ENCODE measurements around the gene NCOR1. TPM values are rescaled to one million over a fixed set of nuclear protein-coding genes. Genes with fewer than 3 reads are reported as not detected.
"Not testable (repeated sequence)": the region's sequence is repeated elsewhere in the genome, so short reads cannot be mapped to it uniquely, and the experiment has no call there.

NCOR1 gene
- total RNA-seq, 1 donor from 2014 or later: 60.7 TPM

- ATAC-seq; intact Hi-C loops (cut with DNase I); DNase-seq (ENCODE audit: missing footprints): not testable (repeated sequence)
Measured at GRCh38 chr17:16115077-16115698, 100.1 kb downstream of the NCOR1 start.

DNA sequence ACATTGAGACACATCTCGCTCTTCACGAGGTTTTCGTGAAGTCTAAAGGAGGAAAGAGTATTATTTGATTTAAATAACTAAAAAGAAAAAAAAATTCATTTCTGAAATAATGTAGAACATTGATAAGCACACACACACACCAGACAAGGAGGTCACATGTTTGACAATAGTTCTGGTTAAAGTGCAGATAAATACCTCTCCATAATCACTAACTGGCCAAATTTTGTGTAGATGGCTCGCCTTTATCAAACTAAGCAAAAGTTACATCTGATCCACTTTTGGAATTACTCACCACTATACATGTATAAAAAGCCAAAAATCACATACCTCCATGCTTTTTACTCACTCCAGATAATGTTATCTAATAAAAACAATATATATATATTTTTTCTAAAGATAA lies 106.5 kb downstream of the NCOR1 start:
- intact Hi-C loops (cut with DNase I): no loop called here
- DNase-seq (ENCODE audit: missing footprints): no peak
- ATAC-seq: no peak

DNA sequence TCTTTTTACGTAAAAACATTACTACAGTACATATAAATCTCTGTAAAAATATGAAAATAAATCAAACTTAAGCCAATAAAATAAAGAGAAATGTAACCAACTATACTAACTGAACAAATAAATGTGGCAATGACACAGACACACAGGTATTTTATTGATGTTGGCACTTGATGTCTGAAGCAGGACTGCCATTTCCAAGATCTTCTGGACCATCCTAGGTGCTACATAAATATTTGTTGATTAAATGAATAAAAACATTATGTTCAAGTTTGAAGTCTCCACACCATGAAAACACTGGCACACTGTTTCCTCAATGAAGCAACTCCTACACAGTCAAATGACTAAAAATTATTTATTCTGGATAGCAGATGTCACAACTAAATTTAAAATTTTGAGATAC lies 106.9 kb downstream of the NCOR1 start:
- no peak for DNase-seq (ENCODE audit: missing footprints)
- no peak for ATAC-seq
- intact Hi-C loops (cut with DNase I): no loop called here

GRCh38 chr17:16107165-16107770 lies 108.1 kb downstream of the NCOR1 start:
- DNase-seq (ENCODE audit: missing footprints) (no peak), ATAC-seq (no peak)
- intact Hi-C loops (cut with DNase I): no loop called here

DNA sequence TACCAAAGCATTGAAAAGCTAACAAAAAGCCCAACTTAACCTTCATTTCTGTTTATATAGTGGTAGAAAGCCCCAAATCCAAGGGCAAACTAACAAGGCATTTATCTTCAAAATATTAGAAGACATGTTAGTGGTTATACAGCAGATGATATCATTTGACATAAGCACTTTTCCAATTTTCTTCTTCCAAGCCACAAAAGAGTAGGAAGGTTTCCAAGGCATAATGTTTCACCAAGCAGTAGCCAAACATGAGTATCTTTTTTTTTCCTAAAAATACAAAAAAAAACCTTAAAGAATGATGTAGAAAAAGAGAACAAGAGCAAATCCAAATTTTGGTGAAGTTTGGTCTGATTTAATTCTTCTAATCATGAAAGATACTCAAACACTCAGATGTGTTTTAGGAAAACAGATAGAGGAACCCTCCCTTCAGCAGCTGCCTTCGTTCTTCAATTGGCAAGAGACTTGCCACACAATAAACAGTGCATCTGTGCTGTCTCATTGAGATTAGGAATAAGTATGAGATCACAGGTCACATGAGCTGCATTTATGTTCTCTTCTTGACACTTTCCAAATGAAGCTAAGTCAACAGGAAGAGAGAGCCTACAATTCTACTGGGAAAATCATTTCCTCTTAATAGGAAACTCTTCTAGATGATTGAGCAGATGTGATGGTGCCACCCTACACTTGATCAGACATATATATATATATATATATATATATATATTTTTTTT lies 109.0 kb downstream of the NCOR1 start:
- no peak for DNase-seq (ENCODE audit: missing footprints)
- peak; percentile 62 for ATAC-seq
- intact Hi-C loops (cut with DNase I): no loop called here

DNA sequence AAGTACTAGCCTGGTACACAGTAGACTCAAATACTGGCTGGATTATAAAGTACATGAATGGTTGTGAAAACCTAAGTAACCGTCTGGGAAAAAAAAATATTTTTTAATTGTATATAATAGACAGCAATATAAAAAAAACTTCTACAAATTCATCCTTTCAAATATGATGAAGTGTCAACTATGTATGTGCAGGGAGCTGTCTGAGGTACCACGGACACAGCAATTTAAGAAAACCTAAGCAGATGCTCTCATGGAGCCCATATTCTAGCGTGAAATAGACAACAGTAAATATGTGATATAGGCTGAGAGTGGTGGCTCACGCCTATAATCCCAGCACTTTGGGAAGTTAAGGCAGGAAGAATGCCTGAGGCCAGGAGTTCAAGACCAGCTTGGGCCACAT lies 111.1 kb downstream of the NCOR1 start:
- ATAC-seq (no peak), DNase-seq (ENCODE audit: missing footprints) (no peak)
- intact Hi-C loops (cut with DNase I): no loop called here

- DNase-seq (ENCODE audit: missing footprints): no peak
- no peak for ATAC-seq
- intact Hi-C loops (cut with DNase I): no loop called here
Measured at GRCh38 chr17:16101440-16101839, 113.9 kb downstream of the NCOR1 start.

DNA sequence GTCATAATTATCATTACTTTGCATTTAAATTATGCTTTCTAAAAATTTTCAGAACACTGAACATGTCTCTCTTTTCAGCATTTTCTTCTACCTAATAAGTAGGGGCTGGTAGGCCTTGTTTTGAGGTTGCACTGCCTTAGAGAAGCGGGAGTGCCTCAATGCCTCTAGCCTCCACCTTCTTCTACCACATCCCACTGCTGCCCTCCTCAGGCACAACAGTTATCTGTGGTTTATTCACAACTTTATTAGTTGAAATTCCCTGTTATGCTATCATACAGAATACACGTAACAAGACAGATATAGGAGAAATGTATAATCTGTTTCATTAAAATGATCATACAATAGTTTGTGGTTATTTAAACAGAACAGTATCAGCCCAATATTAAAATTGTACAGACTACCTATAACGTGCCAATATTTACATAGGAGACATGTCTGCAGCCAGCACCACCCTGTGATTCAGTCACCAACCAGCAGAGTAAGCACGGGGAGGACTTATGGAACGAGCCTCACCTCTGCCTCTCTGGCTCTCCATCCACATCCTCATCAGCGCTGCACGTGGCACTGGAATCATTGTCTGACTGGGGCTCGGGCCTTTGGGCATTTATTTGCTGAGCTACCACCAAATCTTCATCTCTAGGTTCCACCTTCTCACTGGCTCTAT lies 114.5 kb downstream of the NCOR1 start:
- no peak for ATAC-seq
- intact Hi-C loops (cut with DNase I): no loop called here

DNA sequence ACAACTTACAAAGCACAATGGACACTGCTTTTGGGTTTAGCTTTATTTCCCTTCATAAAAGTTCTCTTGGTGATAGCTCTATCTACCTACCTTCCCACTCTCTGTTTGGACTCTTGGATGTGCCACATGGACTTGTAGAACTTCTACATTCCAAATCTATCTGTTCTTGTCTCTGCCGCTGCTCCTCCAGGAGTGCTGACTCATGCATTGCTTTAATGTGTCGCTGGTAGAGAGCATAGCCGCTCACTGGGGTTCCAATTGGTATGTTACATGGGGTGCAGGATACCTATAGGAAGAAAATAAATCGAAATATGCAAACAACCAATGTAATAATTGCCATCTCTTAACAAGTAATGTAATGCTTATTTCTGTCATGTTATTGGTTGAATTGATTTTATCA lies 123.6 kb downstream of the NCOR1 start:
- no peak for ATAC-seq
- no peak for DNase-seq (ENCODE audit: missing footprints)
- intact Hi-C loops (cut with DNase I): no loop called here

More for the DNA sequence above, 114.5 kb downstream of the NCOR1 start:
- no peak for DNase-seq (ENCODE audit: missing footprints)

DNA sequence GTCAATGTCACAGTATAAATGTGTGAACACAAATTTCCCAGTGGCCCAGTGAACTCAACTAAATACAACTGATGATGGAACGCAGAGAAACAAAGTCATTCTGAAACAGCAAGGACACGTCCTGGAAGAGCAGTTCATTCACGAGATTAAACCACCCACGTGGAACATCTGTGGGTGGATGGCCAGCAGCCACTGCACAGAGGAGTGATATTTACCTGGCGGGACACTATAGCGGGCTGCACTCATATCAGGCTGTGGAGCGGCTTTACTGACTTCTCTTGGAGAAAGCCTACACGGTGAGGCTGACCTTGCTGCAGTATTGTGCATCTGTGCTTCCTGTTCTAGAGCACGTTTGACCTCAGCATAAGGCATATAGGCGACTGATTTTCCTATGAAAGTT lies 128.4 kb downstream of the NCOR1 start:
- intact Hi-C loops (cut with DNase I): no loop called here
- DNase-seq (ENCODE audit: missing footprints): no peak
- ATAC-seq: no peak

- ATAC-seq: no peak
- intact Hi-C loops (cut with DNase I): no loop called here
Measured at GRCh38 chr17:16085066-16085699, 130.2 kb downstream of the NCOR1 start.

DNA sequence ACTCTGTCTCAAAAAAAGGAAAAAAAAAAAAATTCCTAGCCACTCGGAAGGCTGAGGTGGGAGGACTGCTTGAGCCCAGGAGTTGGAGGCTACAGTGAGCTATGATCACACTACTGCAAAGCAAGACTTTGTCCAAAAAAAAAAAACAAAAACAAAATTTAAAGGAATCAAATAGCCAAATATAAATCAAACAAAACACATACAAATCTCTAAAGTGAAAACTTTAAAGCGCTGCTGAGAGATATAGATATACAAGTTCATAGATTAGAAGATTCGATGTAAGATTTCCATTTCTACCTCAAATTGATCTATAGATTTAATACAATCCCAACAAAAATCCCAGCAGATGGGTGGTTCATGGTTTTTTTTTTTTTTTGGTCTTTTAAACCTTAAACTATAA lies 132.1 kb downstream of the NCOR1 start:
- DNase-seq (ENCODE audit: missing footprints): no peak
- intact Hi-C loops (cut with DNase I): no loop called here
- no peak for ATAC-seq

More at GRCh38 chr17:16085066-16085699, 130.2 kb downstream of the NCOR1 start:
- no peak for DNase-seq (ENCODE audit: missing footprints)

DNA sequence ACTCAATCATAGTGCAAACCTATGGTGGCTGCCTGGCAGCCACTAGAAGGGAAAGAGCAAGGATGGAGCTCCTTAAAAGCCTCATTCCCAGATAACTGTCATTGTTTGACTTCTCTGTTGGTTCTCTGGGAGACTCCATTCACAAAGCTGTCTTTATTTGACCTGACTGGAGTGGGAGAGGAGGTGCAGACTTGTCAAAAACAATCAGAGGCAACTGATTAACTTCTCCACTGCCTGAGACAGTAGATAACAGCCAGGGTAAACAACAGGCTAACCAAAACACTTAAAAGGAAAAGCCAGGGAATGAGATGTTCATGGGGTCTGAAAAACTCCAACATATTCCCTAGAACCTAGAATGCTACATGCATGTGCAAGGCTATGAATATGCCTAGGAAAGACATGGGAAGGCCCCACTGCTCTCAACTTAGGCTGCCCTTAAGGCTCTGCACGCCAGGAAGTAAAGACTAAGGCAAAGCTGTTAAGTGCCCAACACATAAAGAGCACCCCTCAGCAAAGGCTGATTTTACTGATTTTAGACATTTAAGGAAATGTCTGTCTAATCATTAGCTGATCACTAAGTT lies 133.7 kb downstream of the NCOR1 start:
- DNase-seq (ENCODE audit: missing footprints) (no peak), ATAC-seq (no peak)
- intact Hi-C loops (cut with DNase I): no loop called here

- intact Hi-C loops (cut with DNase I): no loop called here
- ATAC-seq (no peak), DNase-seq (ENCODE audit: missing footprints) (no peak)
Measured at GRCh38 chr17:16080366-16080765, 135.0 kb downstream of the NCOR1 start.

DNA sequence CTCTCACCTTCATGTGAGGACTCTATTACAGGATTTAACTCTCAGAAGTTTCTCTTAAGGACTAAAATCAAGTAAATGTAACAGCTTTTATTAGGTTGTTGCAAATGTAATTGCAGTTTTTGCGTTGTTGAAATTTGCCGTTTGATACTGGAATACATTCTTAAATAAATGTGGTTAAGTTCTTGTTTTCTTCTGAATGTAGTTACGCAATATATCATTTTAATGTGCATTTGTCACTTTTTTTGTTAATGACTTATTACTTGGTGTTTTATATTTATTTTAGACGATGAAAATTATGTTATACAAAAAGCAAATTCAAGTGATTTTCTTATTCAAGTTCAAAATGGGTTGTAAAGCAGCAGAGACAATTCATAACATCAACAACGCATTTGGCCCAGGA lies 139.4 kb downstream of the NCOR1 start:
- intact Hi-C loops (cut with DNase I): no loop called here
- ATAC-seq: no peak
- no peak for DNase-seq (ENCODE audit: missing footprints)

- no peak for DNase-seq (ENCODE audit: missing footprints)
- intact Hi-C loops (cut with DNase I): no loop called here
- no peak for ATAC-seq
Measured at GRCh38 chr17:16074423-16074822, 140.9 kb downstream of the NCOR1 start.

DNA sequence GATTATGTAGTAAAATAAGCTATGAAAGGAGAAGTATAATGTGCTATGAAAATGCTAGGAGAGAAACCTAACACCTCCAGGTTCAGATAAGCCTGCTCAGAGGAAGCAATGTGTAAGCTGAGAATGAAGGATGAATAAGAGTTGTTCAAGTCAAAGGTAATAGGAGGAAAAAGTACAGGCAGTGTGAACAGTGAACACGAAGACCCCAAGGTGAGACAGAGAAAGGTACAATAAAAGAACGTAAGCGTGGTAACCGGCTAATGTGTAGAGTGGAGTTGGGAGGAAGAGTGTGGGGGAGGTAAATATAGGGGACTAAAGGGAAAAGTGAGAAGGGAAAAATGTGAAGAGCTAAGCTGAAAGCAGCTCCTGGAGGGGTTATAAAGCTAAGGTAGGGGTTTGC lies 141.5 kb downstream of the NCOR1 start:
- intact Hi-C loops (cut with DNase I): no loop called here
- no peak for DNase-seq (ENCODE audit: missing footprints)
- ATAC-seq: no peak

DNA sequence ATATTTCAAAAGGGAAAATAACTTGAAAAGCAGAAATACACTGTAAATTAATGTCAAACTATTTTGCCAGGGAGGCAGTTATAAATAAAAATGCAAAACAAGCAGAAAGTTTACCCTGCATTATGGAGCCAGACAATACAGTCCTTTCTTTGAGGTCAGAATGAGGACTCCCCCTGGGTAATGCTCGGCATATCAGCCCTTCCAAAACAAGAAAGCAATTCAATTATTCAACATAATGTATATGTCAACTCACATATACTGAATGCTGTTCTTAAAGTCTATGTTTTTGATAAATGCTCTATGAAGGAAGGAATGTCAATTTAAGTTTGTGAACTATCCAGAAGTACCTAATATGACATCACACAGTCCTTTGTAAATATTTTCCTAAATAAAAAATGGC lies 143.3 kb downstream of the NCOR1 start:
- no peak for ATAC-seq
- intact Hi-C loops (cut with DNase I): no loop called here

GRCh38 chr17:16068323-16068722 lies 147.0 kb downstream of the NCOR1 start:
- intact Hi-C loops (cut with DNase I): no loop called here

More for the DNA sequence above, 143.3 kb downstream of the NCOR1 start:
- DNase-seq (ENCODE audit: missing footprints): no peak

More at GRCh38 chr17:16068323-16068722, 147.0 kb downstream of the NCOR1 start:
- no peak for DNase-seq (ENCODE audit: missing footprints)
- no peak for ATAC-seq

Data from Right ventricle myocardium inferior (tissue), 1 donor.